GM23338 (cell line): Measurements from ENCODE around the gene LNX1. TPM values are rescaled to one million over a fixed set of nuclear protein-coding genes. Genes with fewer than 3 reads are reported as not detected.

Source experiments
- ATAC-seq: fragments of 200-7000 bp; cut with Tn5 transposase; 3 replicates; pipeline ENCODE4 v1.9.1; 2020
- DNase-seq: peaks from one replicate; pipeline ENCODE4 v3.0.0-alpha.2; 2015; ENCODE audit warnings: low spot score
- H2AFZ ChIP-seq: fragments of 200-600 bp; sonication (generic); 2 replicates; pipeline ENCODE4 v1.8.0; 2016; ENCODE audit warnings: antibody characterized with exemption, mild to moderate bottlenecking, moderate library complexity
- H3F3A ChIP-seq: fragments of 200-600 bp; sonication (generic); replicated peaks from 2 replicates; pipeline ENCODE4 v1.8.0; 2017; ENCODE audit warnings: antibody characterized with exemption, mixed run types, low read depth
- H3K27ac ChIP-seq: fragments of 200-600 bp; sonication (generic); 2 replicates; pipeline ENCODE4 v1.6.1; 2016; ENCODE audit warnings: low read depth
- H3K27me3 ChIP-seq: fragments of 200-600 bp; sonication (generic); 2 replicates; pipeline ENCODE4 v1.8.0; 2016; ENCODE audit warnings: mild to moderate bottlenecking, mixed run types, moderate library complexity; ENCODE audit not compliant: insufficient read depth
- H3K36me3 ChIP-seq: fragments of 200-600 bp; sonication (generic); 2 replicates; pipeline ENCODE4 v1.8.0; 2016; ENCODE audit warnings: mild to moderate bottlenecking; ENCODE audit not compliant: insufficient read depth
- H3K4me1 ChIP-seq: fragments of 200-600 bp; sonication (generic); 2 replicates; pipeline ENCODE4 v1.8.0; 2016; ENCODE audit warnings: mild to moderate bottlenecking, moderate library complexity; ENCODE audit not compliant: insufficient read depth
- H3K4me2 ChIP-seq: fragments of 200-600 bp; sonication (generic); 2 replicates; pipeline ENCODE4 v1.7.1; 2017; ENCODE audit warnings: mixed run types
- H3K4me3 ChIP-seq: fragments of 200-600 bp; sonication (generic); 2 replicates; pipeline ENCODE4 v1.6.1; 2016; ENCODE audit warnings: mixed run types
- H3K79me2 ChIP-seq: fragments of 200-600 bp; sonication (generic); replicated peaks from 2 replicates; pipeline ENCODE4 v1.8.0; 2017; ENCODE audit warnings: mild to moderate bottlenecking; ENCODE audit not compliant: insufficient read depth
- H3K9me2 ChIP-seq: fragments of 200-600 bp; sonication (generic); 2 replicates; pipeline ENCODE4 v1.8.0; 2017; ENCODE audit not compliant: insufficient read depth
- H4K20me1 ChIP-seq: fragments of 200-600 bp; sonication (generic); replicated peaks from 2 replicates; pipeline ENCODE4 v1.8.0; 2017; ENCODE audit warnings: mild to moderate bottlenecking; ENCODE audit not compliant: insufficient read depth
- H3K27ac Mint-ChIP-seq: 2 replicates; pipeline ENCODE4 v1.8.0; 2020; ENCODE audit warnings: inconsistent platforms, mild to moderate bottlenecking, moderate library complexity, mixed read lengths
- H3K27me3 Mint-ChIP-seq: 3 replicates; pipeline ENCODE4 v1.8.0; 2022; ENCODE audit warnings: low read depth, mild to moderate bottlenecking, moderate library complexity, mixed read lengths, inconsistent platforms; ENCODE audit not compliant: insufficient read depth, poor library complexity
- H3K36me3 Mint-ChIP-seq: 3 replicates; pipeline ENCODE4 v1.8.0; 2021; ENCODE audit warnings: low read depth, mild to moderate bottlenecking, inconsistent platforms, moderate library complexity, mixed read lengths
- H3K4me1 Mint-ChIP-seq: 3 replicates; pipeline ENCODE4 v1.8.0; 2020; ENCODE audit warnings: mild to moderate bottlenecking, inconsistent platforms, mixed read lengths
- H3K4me3 Mint-ChIP-seq: 3 replicates; pipeline ENCODE4 v1.8.0; 2021; ENCODE audit warnings: moderate library complexity, mild to moderate bottlenecking, inconsistent platforms, mixed read lengths
- H3K9me3 Mint-ChIP-seq: 3 replicates; pipeline ENCODE4 v1.8.0; 2020; ENCODE audit warnings: moderate library complexity, mild to moderate bottlenecking, inconsistent platforms, mixed read lengths
- EZH2 ChIP-seq: fragments of 200-600 bp; sonication (generic); IDR thresholded peaks from one replicate; pipeline ENCODE4 v1.8.0; 2017; ENCODE audit warnings: antibody characterized with exemption, mild to moderate bottlenecking, low read depth; ENCODE audit not compliant: unreplicated experiment
- EZH2phosphoT487 ChIP-seq: fragments of 200-600 bp; sonication (generic); IDR thresholded peaks from one replicate; pipeline ENCODE4 v1.8.1; 2018; ENCODE audit warnings: antibody characterized with exemption; ENCODE audit not compliant: unreplicated experiment
- POLR2AphosphoS5 ChIP-seq: IDR thresholded peaks from 2 replicates; pipeline ENCODE4 v1.6.1; 2016; ENCODE audit warnings: antibody characterized with exemption, low read depth
- STAT1 ChIP-seq: IDR thresholded peaks from one replicate; pipeline ENCODE4 v1.6.1; 2016; ENCODE audit warnings: antibody characterized with exemption; ENCODE audit not compliant: unreplicated experiment
- ZNF114 ChIP-seq: fragments of 250-450 bp; sonication (Bioruptor Pico); IDR thresholded peaks from 2 replicates; pipeline ENCODE4 v1.5.0; 2020; ENCODE audit warnings: mild to moderate bottlenecking, moderate library complexity
- ZNF331 ChIP-seq: fragments of 250-450 bp; sonication (Bioruptor Pico); IDR thresholded peaks from 2 replicates; pipeline ENCODE4 v1.5.0; 2020; ENCODE audit warnings: low read depth, mild to moderate bottlenecking, moderate library complexity
- polyA plus RNA-seq: library from polyadenylated mRNA; unstranded; fragments of >200 nt; fragmentation: Nextera tagmentation; extraction: Ambion mirVana; gene quantifications from 2 replicates; pipeline ENCODE4 v1.2.1, GENCODE V29; 2016
- total RNA-seq: library from RNA; depleted of rRNA; stranded (reverse); fragments of >200 nt; shearing (Covaris generic); gene quantifications from 2 replicates; pipeline ENCODE4 v1.2.3, GENCODE V29; 2014
- TF ChIP-seq, protein P1 (sequence below): IDR thresholded peaks from one replicate; pipeline ENCODE4 v1.6.1; 2018; ENCODE audit warnings: antibody characterized with exemption; ENCODE audit not compliant: unreplicated experiment
- TF ChIP-seq, protein P2 (sequence below), 2 experiments: fragments of 200-600 bp in 1 of 2; sonication (generic) in 1 of 2; conservative IDR thresholded peaks; 2 replicates each; pipeline versions ENCODE4 v1.5.1 to v1.6.1; 2016 to 2017; ENCODE audit warnings: antibody characterized with exemption in 2 of 2, low read depth in 2 of 2, mild to moderate bottlenecking in 2 of 2, moderate library complexity in 1 of 2

Gene LNX1
- total and polyA plus RNA-seq, 2 experiments from 2014 or later = 5.4 to 6.4 TPM

DNA sequence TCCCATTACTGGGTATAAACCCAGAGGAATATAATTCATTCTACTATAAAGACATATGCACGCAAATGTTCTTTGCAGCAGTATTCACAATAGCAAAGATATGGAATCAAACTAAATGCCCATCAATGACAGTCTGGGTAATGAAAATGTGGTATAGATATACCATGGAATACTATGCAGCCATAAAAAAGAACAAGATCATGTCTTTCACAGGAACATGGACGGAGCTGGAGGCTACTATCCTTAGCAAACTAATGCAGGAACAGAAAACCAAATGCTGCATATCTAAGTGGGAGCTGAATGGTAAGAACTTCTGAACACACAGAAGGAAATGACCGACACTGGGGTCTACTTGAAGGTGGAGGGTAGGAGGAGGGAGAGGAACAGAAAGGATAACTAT is 42.6 kb downstream of the LNX1 start:
- Histone ChIP-seq H3K4me1 (peaks cover 9% of the 10 kb centered on the region), H3K36me3 (no peaks in the 10 kb centered on the region), H3K27me3 (no peaks in the 10 kb centered on the region), H3K79me2 (no peaks in the 10 kb centered on the region), H3K4me2 (no peak overlapping the region), H3K9me2 (no peaks in the 10 kb centered on the region; the same call in 1 of the 2 replicates), H3K4me3 (no peak overlapping the region), H3K27ac (no peak overlapping the region), H3F3A (no peaks in the 10 kb centered on the region), H4K20me1 (no peaks in the 10 kb centered on the region; the same call in 1 of the 2 replicates), H2AFZ (no peak overlapping the region)
- no peaks in the 10 kb centered on the region for H3K36me3 Mint-ChIP-seq
- ATAC-seq (no peak), DNase-seq (no peak)
- H3K27ac Mint-ChIP-seq = no peak overlapping the region
- no peak for TF ChIP-seq ZNF331 (CRISPR knock-in tag)
- TF ChIP-seq, protein P1, sequence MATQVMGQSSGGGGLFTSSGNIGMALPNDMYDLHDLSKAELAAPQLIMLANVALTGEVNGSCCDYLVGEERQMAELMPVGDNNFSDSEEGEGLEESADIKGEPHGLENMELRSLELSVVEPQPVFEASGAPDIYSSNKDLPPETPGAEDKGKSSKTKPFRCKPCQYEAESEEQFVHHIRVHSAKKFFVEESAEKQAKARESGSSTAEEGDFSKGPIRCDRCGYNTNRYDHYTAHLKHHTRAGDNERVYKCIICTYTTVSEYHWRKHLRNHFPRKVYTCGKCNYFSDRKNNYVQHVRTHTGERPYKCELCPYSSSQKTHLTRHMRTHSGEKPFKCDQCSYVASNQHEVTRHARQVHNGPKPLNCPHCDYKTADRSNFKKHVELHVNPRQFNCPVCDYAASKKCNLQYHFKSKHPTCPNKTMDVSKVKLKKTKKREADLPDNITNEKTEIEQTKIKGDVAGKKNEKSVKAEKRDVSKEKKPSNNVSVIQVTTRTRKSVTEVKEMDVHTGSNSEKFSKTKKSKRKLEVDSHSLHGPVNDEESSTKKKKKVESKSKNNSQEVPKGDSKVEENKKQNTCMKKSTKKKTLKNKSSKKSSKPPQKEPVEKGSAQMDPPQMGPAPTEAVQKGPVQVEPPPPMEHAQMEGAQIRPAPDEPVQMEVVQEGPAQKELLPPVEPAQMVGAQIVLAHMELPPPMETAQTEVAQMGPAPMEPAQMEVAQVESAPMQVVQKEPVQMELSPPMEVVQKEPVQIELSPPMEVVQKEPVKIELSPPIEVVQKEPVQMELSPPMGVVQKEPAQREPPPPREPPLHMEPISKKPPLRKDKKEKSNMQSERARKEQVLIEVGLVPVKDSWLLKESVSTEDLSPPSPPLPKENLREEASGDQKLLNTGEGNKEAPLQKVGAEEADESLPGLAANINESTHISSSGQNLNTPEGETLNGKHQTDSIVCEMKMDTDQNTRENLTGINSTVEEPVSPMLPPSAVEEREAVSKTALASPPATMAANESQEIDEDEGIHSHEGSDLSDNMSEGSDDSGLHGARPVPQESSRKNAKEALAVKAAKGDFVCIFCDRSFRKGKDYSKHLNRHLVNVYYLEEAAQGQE = no peak
- no peak for TF ChIP-seq EZH2
- no peak for TF ChIP-seq EZH2phosphoT487
- TF ChIP-seq STAT1 = no peak
- TF ChIP-seq ZNF114 (CRISPR knock-in tag) = no peak
- no peak for TF ChIP-seq POLR2AphosphoS5
- H3K9me3 Mint-ChIP-seq = no peaks in the 10 kb centered on the region
- peaks cover 25% of the 10 kb centered on the region for H3K4me1 Mint-ChIP-seq
- peaks cover 12% of the 10 kb centered on the region for H3K27me3 Mint-ChIP-seq
- no peak overlapping the region for H3K4me3 Mint-ChIP-seq

DNA sequence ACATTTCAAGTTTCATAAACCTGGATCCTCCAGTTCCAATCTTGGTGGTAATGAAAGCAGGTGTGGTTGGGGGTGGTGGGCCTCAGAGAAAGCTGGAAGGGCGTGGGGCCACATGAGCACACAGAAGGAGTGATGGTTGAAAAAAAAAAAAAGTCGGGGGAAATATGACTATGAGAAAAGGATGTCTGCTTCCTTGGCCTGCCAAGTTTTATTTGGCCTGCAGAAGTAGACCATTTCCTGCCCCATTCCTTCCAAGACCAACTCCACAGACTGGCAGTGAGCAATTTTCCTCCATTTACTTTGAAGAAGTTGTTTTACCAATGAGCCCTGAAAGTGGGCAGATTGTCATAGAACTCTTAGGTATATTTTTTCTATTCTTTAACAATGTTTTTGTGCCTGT is 43.3 kb downstream of the LNX1 start:
- H3K4me1 Mint-ChIP-seq = peaks cover 20% of the 10 kb centered on the region
- H3K27ac Mint-ChIP-seq = no peak overlapping the region
- Histone ChIP-seq H3K27me3 (peaks cover 2% of the 10 kb centered on the region; the same call in 1 of the 2 replicates), H3K27ac (no peak overlapping the region), H3K4me3 (no peak overlapping the region), H4K20me1 (no peaks in the 10 kb centered on the region; the same call in 1 of the 2 replicates), H3K4me1 (peaks cover 9% of the 10 kb centered on the region), H3K79me2 (no peaks in the 10 kb centered on the region), H3K4me2 (no peak overlapping the region), H2AFZ (no peak overlapping the region), H3F3A (no peaks in the 10 kb centered on the region), H3K9me2 (no peaks in the 10 kb centered on the region; the same call in 1 of the 2 replicates), H3K36me3 (no peaks in the 10 kb centered on the region)
- DNase-seq (no peak), ATAC-seq (no peak)
- no peak overlapping the region for H3K4me3 Mint-ChIP-seq
- H3K27me3 Mint-ChIP-seq = peaks cover 12% of the 10 kb centered on the region
- no peaks in the 10 kb centered on the region for H3K9me3 Mint-ChIP-seq
- H3K36me3 Mint-ChIP-seq = no peaks in the 10 kb centered on the region
- TF ChIP-seq POLR2AphosphoS5 (no peak), ZNF114 (CRISPR knock-in tag) (no peak), STAT1 (no peak)
- TF ChIP-seq, protein P1 = no peak
- TF ChIP-seq, protein P2, sequence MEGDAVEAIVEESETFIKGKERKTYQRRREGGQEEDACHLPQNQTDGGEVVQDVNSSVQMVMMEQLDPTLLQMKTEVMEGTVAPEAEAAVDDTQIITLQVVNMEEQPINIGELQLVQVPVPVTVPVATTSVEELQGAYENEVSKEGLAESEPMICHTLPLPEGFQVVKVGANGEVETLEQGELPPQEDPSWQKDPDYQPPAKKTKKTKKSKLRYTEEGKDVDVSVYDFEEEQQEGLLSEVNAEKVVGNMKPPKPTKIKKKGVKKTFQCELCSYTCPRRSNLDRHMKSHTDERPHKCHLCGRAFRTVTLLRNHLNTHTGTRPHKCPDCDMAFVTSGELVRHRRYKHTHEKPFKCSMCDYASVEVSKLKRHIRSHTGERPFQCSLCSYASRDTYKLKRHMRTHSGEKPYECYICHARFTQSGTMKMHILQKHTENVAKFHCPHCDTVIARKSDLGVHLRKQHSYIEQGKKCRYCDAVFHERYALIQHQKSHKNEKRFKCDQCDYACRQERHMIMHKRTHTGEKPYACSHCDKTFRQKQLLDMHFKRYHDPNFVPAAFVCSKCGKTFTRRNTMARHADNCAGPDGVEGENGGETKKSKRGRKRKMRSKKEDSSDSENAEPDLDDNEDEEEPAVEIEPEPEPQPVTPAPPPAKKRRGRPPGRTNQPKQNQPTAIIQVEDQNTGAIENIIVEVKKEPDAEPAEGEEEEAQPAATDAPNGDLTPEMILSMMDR (conservative IDR thresholded peaks at IDR 0.05; ENCODE audit: low read depth in 2 of 2) = no peak
